ENCODE measurements around the gene ACBD5. TPM values are rescaled to one million over a fixed set of nuclear protein-coding genes. Genes with fewer than 3 reads are reported as not detected.
A peak's percentile ranks its signal among the peaks of the same experiment; 100 is the strongest.

The ACBD5 gene
- total and polyA plus RNA-seq, 8 donors, result 6.2 to 45.2 (median 13.8) TPM

GRCh38 chr10:27253576-27253975, 13.0 kb upstream of the ACBD5 start:
- Histone ChIP-seq H3K4me3 (no peak overlapping the region), H3K27me3 (peaks cover 0 to 34% (median 3%) of the 10 kb centered on the region in 3 donors), H3K27ac (no peak overlapping the region), H3K36me3 (no peaks in the 10 kb centered on the region), H3K4me1 (peaks cover 2 to 17% (median 11%) of the 10 kb centered on the region in 4 donors), H3K9me3 (no peaks in the 10 kb centered on the region)
- no peak for DNase-seq
- intact Hi-C loops (cut with DNase I; ENCODE audit: low total_unique reads), result no loop called here
- 94 to 96% (median 95%) methylated on average over 5 of the region's 5 CpGs for WGBS, 5 donors
- TF ChIP-seq POLR2AphosphoS5 (IDR thresholded peaks at IDR 0.05), result no peak
- no peak for TF ChIP-seq EP300 (IDR thresholded peaks at IDR 0.05)
- TF ChIP-seq CTCF (IDR thresholded peaks at IDR 0.05), result no peak
- no peak for TF ChIP-seq POLR2A (IDR thresholded peaks at IDR 0.05)

GRCh38 chr10:27252267-27253000, 11.8 kb upstream of the ACBD5 start:
- H3K36me3 ChIP-seq, result no peaks in the 10 kb centered on the region
- peak overlapping the region; percentile 56 to 65 (median 60) for H3K4me3 ChIP-seq
- peaks cover 0 to 14% (median 7%) of the 10 kb centered on the region in 4 donors for H3K4me1 ChIP-seq
- peaks cover 0 to 22% (median 0%) of the 10 kb centered on the region in 3 donors for H3K27me3 ChIP-seq
- H3K27ac ChIP-seq, result peak overlapping the region; percentile 74 to 89 (median 82)
- intact Hi-C loops (cut with DNase I; ENCODE audit: low total_unique reads), result no loop called here
- 11 to 22% (median 13%) methylated on average over 46 to 63 of the region's 63 CpGs for WGBS, 5 donors
- no peaks in the 10 kb centered on the region for H3K9me3 ChIP-seq
- TF ChIP-seq CTCF (IDR thresholded peaks at IDR 0.05), result peak in 3 of 7 experiments; percentile 86 to 90 (median 86)
- TF ChIP-seq POLR2A (IDR thresholded peaks at IDR 0.05), result no peak
- TF ChIP-seq POLR2AphosphoS5 (IDR thresholded peaks at IDR 0.05), result peak in 2 of 3 donors; percentile 34 to 51
- peak; percentile 79 to 91 for DNase-seq

GRCh38 chr10:27251554-27251953, 11.0 kb upstream of the ACBD5 start:
- H3K4me3 ChIP-seq, result no peak overlapping the region
- TF ChIP-seq POLR2AphosphoS5 (IDR thresholded peaks at IDR 0.05) (no peak), EP300 (IDR thresholded peaks at IDR 0.05) (no peak), POLR2A (IDR thresholded peaks at IDR 0.05) (no peak), CTCF (IDR thresholded peaks at IDR 0.05) (no peak)
- H3K27me3 ChIP-seq, result peaks cover 0 to 14% (median 0%) of the 10 kb centered on the region in 3 donors
- H3K27ac ChIP-seq, result no peak overlapping the region
- no peaks in the 10 kb centered on the region for H3K36me3 ChIP-seq
- WGBS, 5 donors, result 89 to 99% (median 98%) methylated on average over 9 to 14 of the region's 14 CpGs
- H3K4me1 ChIP-seq, result peaks cover 0 to 14% (median 7%) of the 10 kb centered on the region in 4 donors
- DNase-seq, result no peak
- intact Hi-C loops (cut with DNase I; ENCODE audit: low total_unique reads), result no loop called here
- H3K9me3 ChIP-seq, result no peaks in the 10 kb centered on the region

GRCh38 chr10:27248215-27248614, 7.6 kb upstream of the ACBD5 start:
- H3K4me1 ChIP-seq, result peaks cover 0 to 17% (median 12%) of the 10 kb centered on the region in 4 donors
- H3K4me3 ChIP-seq, result no peak overlapping the region
- no peaks in the 10 kb centered on the region for H3K9me3 ChIP-seq
- WGBS, 5 donors, result 78 to 86% (median 83%) methylated on average over 4 of the region's 4 CpGs
- intact Hi-C loops (cut with DNase I; ENCODE audit: low total_unique reads), result no loop called here
- H3K27me3 ChIP-seq, result peaks cover 0 to 6% (median 0%) of the 10 kb centered on the region in 3 donors
- TF ChIP-seq EP300 (IDR thresholded peaks at IDR 0.05) (no peak), POLR2A (IDR thresholded peaks at IDR 0.05) (no peak), POLR2AphosphoS5 (IDR thresholded peaks at IDR 0.05) (no peak), CTCF (IDR thresholded peaks at IDR 0.05) (no peak)
- H3K27ac ChIP-seq, result no peak overlapping the region
- H3K36me3 ChIP-seq, result no peaks in the 10 kb centered on the region
- no peak for DNase-seq

All from stomach (tissue), 9 donors.